ENCODE measurements around the gene TMEFF2.
A peak's percentile ranks its signal among the peaks of the same experiment; 100 is the strongest.
"Not testable (repeated sequence)": the region's sequence is repeated elsewhere in the genome, so short reads cannot be mapped to it uniquely, and the experiment has no call there.

TMEFF2 gene

DNA sequence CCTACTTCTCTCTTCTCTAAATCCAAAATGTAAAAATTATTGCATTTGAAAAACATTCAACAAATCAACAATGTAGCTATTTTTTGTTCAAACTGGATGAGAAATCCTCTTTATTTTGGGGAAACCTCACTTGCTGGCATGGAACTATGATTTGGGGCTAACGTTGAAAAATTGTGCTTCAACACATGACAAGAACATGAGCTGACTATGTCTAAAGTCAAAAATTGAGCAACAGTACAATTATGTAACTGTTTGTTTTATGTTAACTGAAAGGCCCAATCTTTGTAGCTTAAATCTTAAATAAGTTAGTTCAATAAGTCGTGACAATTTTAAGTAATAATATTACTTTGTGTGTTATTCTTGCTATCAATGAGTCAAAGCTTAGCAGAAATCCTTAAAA, 67.3 kb downstream of the TMEFF2 start:
- DNase-seq, result no peak

- DNase-seq, result no peak
Observed at GRCh38 chr2:192126912-192127311, 67.8 kb downstream of the TMEFF2 start.

- no peak for DNase-seq
Observed at GRCh38 chr2:192126426-192126825, 68.3 kb downstream of the TMEFF2 start.

GRCh38 chr2:192124571-192124970, 70.2 kb downstream of the TMEFF2 start:
- DNase-seq, result no peak

DNA sequence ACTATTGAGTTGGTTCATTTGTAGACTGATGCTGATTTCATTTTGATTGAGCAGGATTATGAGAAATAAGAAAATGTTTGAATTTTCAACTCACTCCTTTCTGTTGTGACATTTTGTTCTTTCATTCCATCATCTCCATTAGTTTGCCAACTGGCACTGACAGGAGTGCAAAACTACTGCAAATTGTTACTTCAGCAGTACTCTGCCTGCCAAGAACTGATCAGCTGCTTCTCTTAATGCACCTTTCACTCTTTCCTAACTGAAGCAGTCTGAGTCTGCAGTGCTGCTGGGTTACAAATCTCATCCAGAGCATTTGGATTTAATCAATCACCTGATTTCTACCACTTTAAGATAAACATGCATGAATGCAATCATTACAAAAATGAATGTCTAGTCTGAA, 70.9 kb downstream of the TMEFF2 start:
- no peak for DNase-seq

DNA sequence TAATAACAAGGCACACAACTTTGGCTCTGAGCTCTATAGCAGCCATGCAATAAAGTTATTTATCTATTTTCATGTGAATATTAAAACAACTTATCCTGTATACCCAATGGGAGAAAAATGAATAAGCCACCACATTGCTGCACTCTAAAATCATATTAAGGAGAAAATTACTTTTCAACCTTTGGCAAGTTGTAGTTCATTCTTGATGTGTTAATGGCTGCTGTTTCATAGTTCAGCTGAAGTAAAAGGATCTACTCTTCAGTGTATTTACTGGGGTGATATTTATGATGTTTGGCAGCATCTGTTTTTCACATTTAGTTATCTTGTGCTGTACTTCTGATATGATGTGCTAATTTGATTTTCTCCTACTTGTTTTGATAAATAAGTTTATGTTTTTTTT, 71.8 kb downstream of the TMEFF2 start:
- DNase-seq, result no peak

DNA sequence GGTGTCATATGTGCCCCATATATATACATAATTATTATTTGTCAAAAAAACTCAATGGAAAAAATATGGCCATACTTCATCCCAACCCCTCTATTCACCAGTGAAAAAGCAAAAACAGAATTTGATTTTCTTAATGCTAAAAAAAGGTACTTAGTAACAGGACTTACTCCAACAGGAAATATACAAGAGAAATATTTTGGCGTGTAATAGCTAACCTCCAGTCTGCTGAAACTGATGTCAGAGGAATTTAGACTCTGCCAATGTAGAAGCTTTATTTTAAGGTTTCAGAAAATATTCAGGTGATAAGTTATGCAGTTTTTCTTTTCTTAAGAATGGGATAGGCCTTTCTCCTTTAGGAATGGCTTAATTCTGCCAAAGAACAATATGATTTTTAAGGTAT, 72.6 kb downstream of the TMEFF2 start:
- DNase-seq, result no peak

- DNase-seq, result no peak
Observed at GRCh38 chr2:192119536-192119935, 75.2 kb downstream of the TMEFF2 start.

- DNase-seq, result no peak
Observed at GRCh38 chr2:192117705-192118104, 77.0 kb downstream of the TMEFF2 start.

GRCh38 chr2:192111536-192111935, 83.2 kb downstream of the TMEFF2 start:
- DNase-seq, result not testable (repeated sequence)

GRCh38 chr2:192099742-192100141, 95.0 kb downstream of the TMEFF2 start:
- DNase-seq, result no peak

DNA sequence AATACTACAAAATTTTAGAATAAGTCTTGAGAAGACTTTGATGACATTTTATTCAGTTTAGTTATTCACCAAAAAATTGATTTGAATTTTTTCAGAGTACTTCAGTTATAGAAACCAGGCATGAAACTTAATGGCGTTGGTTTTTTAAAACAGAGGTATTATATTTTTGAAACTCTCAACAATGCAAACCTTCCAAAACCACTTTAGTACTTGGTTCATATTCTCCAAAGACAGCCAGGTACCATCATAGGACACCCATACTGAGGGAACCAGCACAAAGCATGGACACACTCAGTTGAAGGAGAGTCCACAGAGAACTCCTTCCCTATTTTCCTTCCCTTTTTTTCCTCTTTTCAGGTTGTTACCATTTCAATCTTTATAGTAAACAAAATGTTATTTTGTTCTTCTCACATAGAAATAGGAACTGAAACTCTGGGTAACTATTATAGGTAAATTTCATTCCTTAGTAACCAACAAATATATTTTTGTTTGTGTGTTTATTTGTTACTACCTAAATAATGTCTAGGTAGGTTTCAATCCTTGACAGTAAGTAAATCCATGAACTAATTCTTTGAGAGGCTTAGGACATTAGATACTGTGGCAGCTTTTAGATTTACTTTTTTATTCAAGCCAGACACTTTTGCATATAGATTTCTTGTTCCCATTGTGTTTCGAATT, 95.8 kb downstream of the TMEFF2 start:
- no peak for DNase-seq

GRCh38 chr2:192091476-192091875, 103.3 kb downstream of the TMEFF2 start:
- no peak for DNase-seq

DNA sequence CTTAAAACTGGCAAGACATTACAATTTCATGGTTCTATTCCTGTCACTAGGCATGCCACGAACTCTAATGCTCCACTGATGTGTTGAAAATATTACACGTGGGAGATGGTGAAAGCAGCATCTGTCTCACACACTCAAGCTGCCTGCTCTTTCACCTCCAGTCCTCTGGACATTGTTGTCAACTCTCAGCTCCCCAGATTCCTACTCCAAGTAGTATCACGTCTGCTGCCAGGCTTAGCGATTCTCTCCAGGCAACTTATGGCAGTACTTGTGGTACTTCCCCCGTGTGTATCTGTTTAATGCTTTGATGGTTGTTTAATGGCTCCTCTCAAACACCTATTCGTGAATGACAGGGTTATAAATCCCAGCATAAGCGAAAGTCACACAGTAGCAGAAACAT, 103.8 kb downstream of the TMEFF2 start:
- peak; percentile 34 for DNase-seq

- DNase-seq, result peak; percentile 56
Observed at GRCh38 chr2:192087398-192087958, 107.3 kb downstream of the TMEFF2 start.

GRCh38 chr2:192082121-192082520, 112.6 kb downstream of the TMEFF2 start:
- no peak for DNase-seq

GRCh38 chr2:192080096-192080495, 114.6 kb downstream of the TMEFF2 start:
- DNase-seq, result peak; percentile 26

GRCh38 chr2:192073878-192074277, 120.9 kb downstream of the TMEFF2 start:
- no peak for DNase-seq

DNA sequence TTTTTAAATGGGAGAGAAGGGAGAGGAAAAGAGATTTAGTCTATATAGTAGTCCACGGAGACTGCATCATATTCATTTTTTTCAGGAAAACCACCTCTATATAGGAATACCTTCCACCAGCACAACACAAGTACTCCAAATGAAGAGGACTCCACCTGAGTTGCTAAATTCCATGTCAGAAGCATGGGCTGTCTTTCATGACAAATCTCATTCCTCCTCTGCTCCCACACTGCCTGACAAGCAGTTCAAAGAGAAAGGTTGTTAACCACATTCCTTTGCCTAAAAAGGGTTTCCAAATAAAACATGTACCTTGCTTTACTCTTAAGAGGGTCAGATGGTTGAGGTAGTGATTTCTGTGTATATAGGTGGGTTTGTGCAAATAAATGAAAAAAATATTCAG, 122.0 kb downstream of the TMEFF2 start:
- DNase-seq, result no peak

DNA sequence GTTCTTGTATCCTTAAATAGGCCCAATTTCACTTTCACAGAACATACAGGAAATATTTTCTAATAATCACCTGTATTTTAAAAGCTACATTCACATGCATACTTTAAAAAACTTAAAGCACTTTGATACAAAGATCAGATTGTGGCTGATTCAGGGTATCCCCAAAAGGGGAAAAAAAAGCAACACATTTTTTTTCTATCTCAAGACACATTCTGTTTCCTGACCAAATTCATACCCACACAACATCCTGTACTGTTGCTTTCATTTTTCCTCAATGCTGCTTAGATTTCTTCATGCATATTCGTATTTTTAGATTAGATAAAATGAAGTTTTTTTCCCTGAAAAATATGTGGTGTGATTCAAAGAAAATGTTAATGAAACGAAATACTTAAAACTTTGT, 122.5 kb downstream of the TMEFF2 start:
- DNase-seq, result no peak

DNA sequence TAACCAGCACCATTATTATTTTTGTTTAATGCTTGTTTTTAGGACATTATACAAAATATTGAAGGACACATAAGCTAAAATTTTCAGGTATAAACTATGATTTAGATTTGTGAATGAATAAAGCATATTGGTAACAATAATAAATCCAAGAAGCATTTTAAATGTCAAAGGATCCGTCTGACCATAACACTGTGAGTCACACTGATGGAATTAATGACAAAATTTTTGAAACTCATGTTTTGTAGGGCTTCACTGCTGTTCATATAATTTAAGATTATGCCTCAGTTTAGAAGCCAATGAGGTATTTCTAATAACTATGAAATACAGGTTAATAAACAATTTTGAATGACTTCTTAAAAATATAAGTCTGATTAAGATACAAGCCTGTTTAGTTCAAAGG, 124.6 kb downstream of the TMEFF2 start:
- DNase-seq, result no peak

DNA sequence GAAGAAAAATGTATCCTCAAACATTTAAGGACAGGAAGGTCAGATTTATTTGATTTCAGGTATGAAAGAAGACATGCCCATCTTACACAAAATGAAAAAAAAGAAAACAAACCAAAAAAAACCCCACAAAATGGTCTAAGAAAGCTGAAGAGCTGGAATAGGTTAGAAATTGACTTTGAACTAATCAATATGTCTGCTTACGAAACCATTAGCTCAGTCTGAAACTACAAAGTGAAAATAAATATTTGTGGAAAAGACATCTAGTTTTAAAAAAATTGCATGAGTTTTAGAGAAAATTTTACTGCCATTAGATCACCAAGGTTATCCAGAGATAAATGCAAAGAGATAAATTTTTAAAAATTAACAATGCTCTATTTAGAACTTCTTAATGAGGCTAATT, 125.3 kb downstream of the TMEFF2 start:
- DNase-seq, result no peak

DNA sequence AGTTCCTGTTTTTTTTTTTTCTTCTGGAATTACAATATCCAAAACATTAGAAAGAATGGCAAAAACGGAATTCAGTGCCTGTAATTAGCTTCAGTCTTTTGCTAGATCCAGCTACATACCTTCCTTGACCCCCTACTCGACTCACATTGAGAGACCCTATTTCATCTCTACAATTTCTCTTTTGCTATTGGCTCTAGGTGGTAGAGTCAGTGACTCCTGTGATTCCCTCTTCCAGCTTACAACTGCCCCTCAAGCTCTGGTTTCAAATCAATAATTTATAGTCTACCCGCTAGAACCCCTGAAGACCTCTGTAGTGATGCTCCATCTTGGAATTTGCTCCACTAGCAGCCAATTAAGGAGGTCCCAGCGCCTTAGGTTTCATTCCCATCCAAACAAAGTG, 125.8 kb downstream of the TMEFF2 start:
- DNase-seq, result no peak

- no peak for DNase-seq
Observed at GRCh38 chr2:192067631-192068030, 127.1 kb downstream of the TMEFF2 start.

DNA sequence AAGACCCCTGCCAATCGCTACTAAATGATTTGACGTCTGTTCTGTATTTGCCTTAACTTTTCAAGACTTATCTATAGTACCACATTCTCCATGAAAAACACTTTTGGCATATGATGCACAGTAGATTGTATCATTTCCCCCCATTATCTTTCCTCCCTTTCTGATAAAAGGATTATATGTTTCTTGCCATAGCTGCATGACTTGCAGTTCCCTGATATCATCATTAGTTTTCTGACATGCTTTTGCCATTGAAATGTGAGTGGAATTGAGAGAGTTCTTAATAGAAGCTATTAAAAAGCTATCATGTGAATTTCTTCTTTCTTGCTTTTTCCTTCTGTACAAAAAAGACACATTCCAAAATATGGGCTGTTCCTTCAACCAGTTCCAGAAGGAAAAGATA, 130.3 kb downstream of the TMEFF2 start:
- no peak for DNase-seq
